SK-N-SH treated with all-trans-retinoic acid at 6 μM for 48 hours (cell line): ENCODE data around the gene CEP57L1.

ENCODE experiments used
- ATAC-seq: fragments of 200-7000 bp; cut with Tn5 transposase; 3 replicates; pipeline ENCODE4 v1.9.1; 2020; ENCODE audit warnings: mild to moderate bottlenecking, moderate library complexity
- ARNTL ChIP-seq: fragments of 450-650 bp; formaldehyde crosslinking; IDR thresholded peaks from 2 replicates; pipeline ENCODE4 v1.5.0; 2020; ENCODE audit warnings: low read depth, mild to moderate bottlenecking, moderate library complexity, borderline replicate concordance
- BACH2 ChIP-seq: fragments of 250-450 bp; sonication (Bioruptor Pico); IDR thresholded peaks from 2 replicates; pipeline ENCODE4 v1.9.0; 2021; ENCODE audit warnings: mild to moderate bottlenecking, borderline replicate concordance
- CREB5 ChIP-seq: fragments of 250-450 bp; sonication (Bioruptor Pico); IDR thresholded peaks from 2 replicates; pipeline ENCODE4 v1.5.1; 2020; ENCODE audit warnings: low read depth, mild to moderate bottlenecking, moderate library complexity
- CSDC2 ChIP-seq: fragments of 250-450 bp; sonication (Bioruptor Pico); IDR thresholded peaks from 2 replicates; pipeline ENCODE4 v1.5.0; 2020; ENCODE audit warnings: mild to moderate bottlenecking, moderate library complexity
- ESRRG ChIP-seq: fragments of 250-450 bp; sonication (Bioruptor Pico); IDR thresholded peaks from 2 replicates; pipeline ENCODE4 v1.6.1; 2021; ENCODE audit warnings: mild to moderate bottlenecking
- GLIS3 ChIP-seq: fragments of 250-450 bp; sonication (Bioruptor Pico); IDR thresholded peaks from 2 replicates; pipeline ENCODE4 v1.5.0; 2020; ENCODE audit warnings: mild to moderate bottlenecking, moderate library complexity
- OSR1 ChIP-seq: fragments of 250-450 bp; sonication (Bioruptor Pico); IDR thresholded peaks from 2 replicates; pipeline ENCODE4 v1.8.0; 2022; ENCODE audit warnings: moderate library complexity, mild to moderate bottlenecking, inconsistent platforms
- PATZ1 ChIP-seq: fragments of 250-450 bp; sonication (Bioruptor Pico); IDR thresholded peaks from 2 replicates; pipeline ENCODE4 v1.8.0; 2020; ENCODE audit warnings: mild to moderate bottlenecking, moderate library complexity, borderline replicate concordance
- POU6F1 ChIP-seq: fragments of 250-450 bp; sonication (Bioruptor Pico); IDR thresholded peaks from 2 replicates; pipeline ENCODE4 v1.8.0; 2021; ENCODE audit warnings: low read depth, mild to moderate bottlenecking, moderate library complexity, borderline replicate concordance
- PPARA ChIP-seq: fragments of 250-450 bp; sonication (Bioruptor Pico); IDR thresholded peaks from 2 replicates; pipeline ENCODE4 v1.5.0; 2020; ENCODE audit warnings: mild to moderate bottlenecking, borderline replicate concordance
- RARB ChIP-seq: fragments of 250-450 bp; sonication (Bioruptor Pico); IDR thresholded peaks from 2 replicates; pipeline ENCODE4 v1.8.0; 2021; ENCODE audit warnings: mild to moderate bottlenecking, moderate library complexity
- SNAI2 ChIP-seq: fragments of 250-450 bp; sonication (Bioruptor Pico); IDR thresholded peaks from 2 replicates; pipeline ENCODE4 v1.5.0; 2020; ENCODE audit warnings: mild to moderate bottlenecking, moderate library complexity
- TCF4 ChIP-seq: fragments of 250-450 bp; sonication (Bioruptor Pico); IDR thresholded peaks from 2 replicates; pipeline ENCODE4 v1.8.0; 2021; ENCODE audit warnings: mild to moderate bottlenecking, moderate library complexity, borderline replicate concordance
- TOX ChIP-seq: fragments of 250-450 bp; sonication (Bioruptor Pico); IDR thresholded peaks from 2 replicates; pipeline ENCODE4 v1.8.0; 2021; ENCODE audit warnings: mild to moderate bottlenecking, moderate library complexity, borderline replicate concordance
- TSHZ2 ChIP-seq: fragments of 250-450 bp; sonication (Bioruptor Pico); IDR thresholded peaks from 2 replicates; pipeline ENCODE4 v1.5.0; 2020; ENCODE audit warnings: mild to moderate bottlenecking, moderate library complexity
- ZFP3 ChIP-seq: fragments of 250-450 bp; sonication (Bioruptor Pico); IDR thresholded peaks from 2 replicates; pipeline ENCODE4 v1.5.0; 2020; ENCODE audit warnings: mild to moderate bottlenecking, moderate library complexity
- ZFP30 ChIP-seq: fragments of 450-650 bp; formaldehyde crosslinking; IDR thresholded peaks from 2 replicates; pipeline ENCODE4 v1.5.0; 2022; ENCODE audit warnings: mild to moderate bottlenecking, moderate library complexity
- ZNF70 ChIP-seq: fragments of 450-650 bp; formaldehyde crosslinking; IDR thresholded peaks from 2 replicates; pipeline ENCODE4 v1.5.0; 2020; ENCODE audit warnings: mild to moderate bottlenecking, moderate library complexity
- ZNF8 ChIP-seq: fragments of 450-650 bp; formaldehyde crosslinking; IDR thresholded peaks from 2 replicates; pipeline ENCODE4 v1.5.0; 2020; ENCODE audit warnings: mild to moderate bottlenecking, moderate library complexity

Gene CEP57L1

GRCh38 chr6:109194880-109195279, 99.6 kb downstream of the CEP57L1 start:
- no peak for ATAC-seq
- TF ChIP-seq RARB (CRISPR knock-in tag) (no peak), TSHZ2 (no peak), ZNF8 (CRISPR knock-in tag) (no peak), TOX (CRISPR knock-in tag) (no peak), GLIS3 (CRISPR knock-in tag) (no peak), PATZ1 (no peak), ZFP3 (no peak), ESRRG (no peak), ARNTL (no peak), SNAI2 (CRISPR knock-in tag) (no peak), PPARA (CRISPR knock-in tag) (no peak), POU6F1 (CRISPR knock-in tag) (no peak), BACH2 (CRISPR knock-in tag) (no peak), ZFP30 (no peak), TCF4 (CRISPR knock-in tag) (no peak), ZNF70 (CRISPR knock-in tag) (no peak), CSDC2 (CRISPR knock-in tag) (no peak)

GRCh38 chr6:109197061-109197460, 101.8 kb downstream of the CEP57L1 start:
- TF ChIP-seq CREB5 (CRISPR knock-in tag) (no peak), ZFP3 (no peak), OSR1 (no peak), ZNF70 (CRISPR knock-in tag) (no peak), RARB (CRISPR knock-in tag) (no peak), POU6F1 (CRISPR knock-in tag) (no peak), PATZ1 (no peak), BACH2 (CRISPR knock-in tag) (no peak), ESRRG (no peak), CSDC2 (CRISPR knock-in tag) (no peak)
- TF ChIP-seq, all 23 proteins: peak for 0
- ATAC-seq = no peak
